BE2C (cell line): Measurements from ENCODE around the gene MEIS1.

ENCODE experiments used
- DNase-seq: peaks from one replicate; pipeline ENCODE4 v3.0.0-alpha.2; 2020
- H3K27me3 ChIP-seq: fragments of 250-450 bp; sonication (Bioruptor Pico); 2 replicates; pipeline ENCODE4 v1.5.1; 2020; ENCODE audit warnings: mild to moderate bottlenecking
- H3K36me3 ChIP-seq: fragments of 250-450 bp; sonication (Bioruptor Pico); 2 replicates; pipeline ENCODE4 v1.5.1; 2020; ENCODE audit warnings: mild to moderate bottlenecking
- H3K4me1 ChIP-seq: fragments of 250-450 bp; sonication (Bioruptor Pico); 2 replicates; pipeline ENCODE4 v1.5.1; 2020
- H3K4me3 ChIP-seq: 2 replicates; pipeline ENCODE4 v1.5.1; 2011; ENCODE audit warnings: low read depth, low read length
- H3K9me3 ChIP-seq: fragments of 250-450 bp; sonication (Bioruptor Pico); 2 replicates; pipeline ENCODE4 v1.5.1; 2020
- CTCF ChIP-seq: IDR thresholded peaks from 2 replicates; pipeline ENCODE4 v1.5.1; 2012; ENCODE audit warnings: mild to moderate bottlenecking, low read depth, low read length

MEIS1 gene

GRCh38 chr2:66560683-66561082 is 125.8 kb downstream of the MEIS1 start:
- Histone ChIP-seq H3K4me1 (no peaks in the 10 kb centered on the region), H3K9me3 (no peaks in the 10 kb centered on the region), H3K4me3 (no peak overlapping the region), H3K27me3 (no peaks in the 10 kb centered on the region), H3K36me3 (no peaks in the 10 kb centered on the region)
- no peak for DNase-seq
- no peak for TF ChIP-seq CTCF

- no peaks in the 10 kb centered on the region for H3K36me3 ChIP-seq
- no peaks in the 10 kb centered on the region for H3K9me3 ChIP-seq
- no peak overlapping the region for H3K4me3 ChIP-seq
- H3K27me3 ChIP-seq, result no peaks in the 10 kb centered on the region
- no peak for DNase-seq
- TF ChIP-seq CTCF, result no peak
- H3K4me1 ChIP-seq, result no peaks in the 10 kb centered on the region
Measured at GRCh38 chr2:66561645-66562303, 126.8 kb downstream of the MEIS1 start.

GRCh38 chr2:66562304-66562685 is 127.4 kb downstream of the MEIS1 start:
- no peak for DNase-seq
- Histone ChIP-seq H3K9me3 (no peaks in the 10 kb centered on the region), H3K27me3 (no peaks in the 10 kb centered on the region), H3K36me3 (no peaks in the 10 kb centered on the region), H3K4me1 (no peaks in the 10 kb centered on the region), H3K4me3 (no peak overlapping the region)
- TF ChIP-seq CTCF, result no peak

GRCh38 chr2:66563473-66563872 is 128.5 kb downstream of the MEIS1 start:
- H3K9me3 ChIP-seq, result no peaks in the 10 kb centered on the region
- no peak for DNase-seq
- no peaks in the 10 kb centered on the region for H3K36me3 ChIP-seq
- no peak overlapping the region for H3K4me3 ChIP-seq
- no peaks in the 10 kb centered on the region for H3K27me3 ChIP-seq
- no peaks in the 10 kb centered on the region for H3K4me1 ChIP-seq
- TF ChIP-seq CTCF, result no peak

GRCh38 chr2:66565291-66565690 is 130.4 kb downstream of the MEIS1 start:
- H3K36me3 ChIP-seq, result no peaks in the 10 kb centered on the region
- H3K9me3 ChIP-seq, result no peaks in the 10 kb centered on the region
- no peak for DNase-seq
- no peaks in the 10 kb centered on the region for H3K27me3 ChIP-seq
- no peak for TF ChIP-seq CTCF
- peaks cover 3% of the 10 kb centered on the region for H3K4me1 ChIP-seq
- no peak overlapping the region for H3K4me3 ChIP-seq

GRCh38 chr2:66566726-66567399 is 131.9 kb downstream of the MEIS1 start:
- Histone ChIP-seq H3K9me3 (no peaks in the 10 kb centered on the region), H3K36me3 (no peaks in the 10 kb centered on the region), H3K4me3 (no peak overlapping the region), H3K27me3 (no peaks in the 10 kb centered on the region), H3K4me1 (peaks cover 3% of the 10 kb centered on the region)
- TF ChIP-seq CTCF, result no peak
- DNase-seq, result no peak
